NCI-H1694 treated with DMSO at 0.1 percent for 48 hours (cell line): ENCODE measurements around the gene PHAF1.

Experiments used
- DNase-seq: peaks from one replicate; lab custom pipeline; 2025; lab: John Stamatoyannopoulos, UW

Gene PHAF1

DNA sequence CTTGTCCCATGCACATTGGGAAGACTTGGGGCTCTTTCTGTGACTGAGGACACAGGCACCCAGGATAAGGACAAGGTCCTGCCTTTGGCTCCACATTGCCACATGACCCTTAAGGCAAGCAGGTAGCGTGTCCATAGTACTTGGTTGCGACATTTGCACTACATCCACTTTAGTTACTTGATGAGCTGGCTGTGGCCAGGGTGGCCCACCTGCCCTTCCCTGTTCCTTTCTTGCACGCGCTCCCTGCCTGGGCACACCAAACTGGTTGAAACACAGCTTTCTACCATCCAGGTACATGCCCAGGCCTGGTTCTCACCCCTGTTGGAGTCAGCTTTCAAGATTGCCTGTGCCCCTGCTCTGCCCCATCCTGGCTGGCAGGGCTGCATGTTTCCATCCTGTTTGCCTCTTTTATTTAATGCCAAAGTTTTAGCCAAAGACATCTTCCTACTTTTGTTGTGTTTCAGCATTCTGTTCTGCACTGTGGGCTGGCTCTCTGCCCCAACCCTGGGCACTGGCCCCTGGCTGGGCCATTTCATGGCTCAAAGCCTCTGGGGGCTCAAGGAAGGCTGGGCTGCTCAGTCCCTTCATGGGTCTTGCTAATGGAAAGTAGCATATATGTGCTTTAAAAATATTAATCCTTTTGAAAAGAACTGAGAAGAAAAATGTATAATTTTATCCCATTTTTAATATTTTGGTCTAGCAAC is 37.8 kb downstream of the PHAF1 start:
- DNase-seq = no peak

DNA sequence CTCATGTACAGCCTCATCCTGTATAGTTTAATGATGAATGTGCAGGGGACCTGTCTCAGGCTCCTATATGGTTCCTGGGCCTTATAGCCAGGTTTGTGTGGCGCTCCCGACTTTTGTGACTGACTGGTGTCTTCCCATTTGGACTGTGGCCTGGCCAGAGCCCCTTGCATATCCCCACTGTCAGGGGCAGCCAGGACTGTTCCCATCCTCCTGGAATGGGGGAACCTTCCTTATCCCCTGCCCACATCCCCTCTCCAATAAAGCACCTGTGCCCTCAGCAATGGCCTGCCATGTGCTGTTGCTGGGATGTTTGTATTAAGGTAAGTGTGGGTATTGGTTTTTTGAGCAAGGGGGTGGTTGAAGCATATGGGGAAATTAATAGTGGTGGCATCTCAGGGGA is 38.5 kb downstream of the PHAF1 start:
- DNase-seq = no peak

DNA sequence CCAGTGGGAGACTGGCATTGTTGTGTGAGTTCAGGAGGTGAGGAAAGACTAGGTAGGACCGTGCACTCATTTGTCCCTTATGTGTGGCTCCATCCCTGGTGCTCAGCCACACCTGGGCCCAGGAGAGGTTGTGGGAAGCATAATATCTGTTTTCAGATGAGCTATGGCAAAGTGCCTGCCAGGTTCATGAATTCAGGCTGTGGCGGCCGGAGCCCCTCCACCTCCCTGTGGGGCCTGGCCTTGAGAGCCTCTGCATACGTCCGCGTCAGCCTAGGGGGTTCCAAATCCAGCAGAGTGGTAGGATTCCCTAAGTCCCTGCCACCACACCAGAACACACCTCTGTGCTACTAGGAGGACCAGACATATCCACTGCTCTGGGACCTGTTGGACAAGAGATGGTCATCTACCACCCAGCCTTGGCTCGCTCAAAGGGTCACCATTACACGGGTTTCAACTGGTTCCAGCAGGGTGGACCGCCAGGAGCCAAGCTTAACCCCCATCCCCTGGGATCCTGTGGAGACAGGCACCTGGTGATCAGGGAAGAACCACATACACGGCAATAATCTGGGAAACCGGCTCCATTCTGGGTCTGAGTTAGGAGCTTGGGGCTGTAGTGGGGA is 39.0 kb downstream of the PHAF1 start:
- no peak for DNase-seq

- DNase-seq = no peak
Observed at GRCh38 chr16:67149276-67150046, 39.7 kb downstream of the PHAF1 start.

GRCh38 chr16:67150047-67150832 is 40.5 kb downstream of the PHAF1 start:
- DNase-seq = peak; percentile 27

GRCh38 chr16:67150833-67151396 is 41.2 kb downstream of the PHAF1 start, which contains the start of gene B3GNT9:
TSS of gene B3GNT9 (minus strand) at chr16:67150998. CDS start at chr16:67150485, 513 bp downstream.
- peak; percentile 78 for DNase-seq

GRCh38 chr16:67151431-67152097 is 41.8 kb downstream of the PHAF1 start:
- DNase-seq = no peak

- no peak for DNase-seq
Observed at GRCh38 chr16:67154578-67155294, 45.0 kb downstream of the PHAF1 start.

- DNase-seq = peak; percentile 36
Observed at GRCh38 chr16:67155295-67156142, 45.8 kb downstream of the PHAF1 start.

DNA sequence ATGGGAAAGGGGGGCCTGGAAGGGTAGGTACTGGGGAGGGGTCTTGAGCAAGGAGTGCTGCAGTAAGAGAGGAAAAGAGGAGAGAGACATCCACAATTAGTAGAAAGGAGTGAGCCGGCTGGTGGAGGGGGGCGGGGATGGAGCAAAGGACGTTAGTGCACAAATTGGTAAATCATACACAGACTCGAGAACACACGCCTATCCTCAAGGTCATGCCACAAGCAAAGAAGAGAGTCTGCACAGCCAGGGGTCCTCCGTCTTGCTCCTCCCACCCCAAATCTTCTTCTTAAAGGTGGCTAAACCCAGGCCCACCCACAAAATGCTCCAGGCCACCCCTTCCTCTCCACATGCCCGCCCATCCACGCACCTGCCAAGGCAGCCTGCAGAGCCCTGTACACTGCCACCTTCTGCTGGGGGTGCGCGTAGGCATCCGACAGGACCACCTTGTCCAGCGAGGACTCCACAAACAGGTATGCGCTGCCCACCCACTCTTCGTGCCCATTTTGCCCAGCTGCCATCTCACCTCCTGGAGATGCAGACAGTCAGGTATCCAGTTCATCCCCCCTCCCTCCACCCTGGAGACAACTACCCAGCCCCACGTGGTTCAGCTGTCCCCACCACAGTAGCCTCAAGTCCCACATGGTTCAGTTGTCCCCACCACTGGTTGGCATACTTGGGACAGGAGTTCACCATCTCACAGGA is 46.6 kb downstream of the PHAF1 start:
- no peak for DNase-seq

- DNase-seq = no peak
Observed at GRCh38 chr16:67157106-67157748, 47.5 kb downstream of the PHAF1 start.

- no peak for DNase-seq
Observed at GRCh38 chr16:67157892-67158635, 48.3 kb downstream of the PHAF1 start.

DNA sequence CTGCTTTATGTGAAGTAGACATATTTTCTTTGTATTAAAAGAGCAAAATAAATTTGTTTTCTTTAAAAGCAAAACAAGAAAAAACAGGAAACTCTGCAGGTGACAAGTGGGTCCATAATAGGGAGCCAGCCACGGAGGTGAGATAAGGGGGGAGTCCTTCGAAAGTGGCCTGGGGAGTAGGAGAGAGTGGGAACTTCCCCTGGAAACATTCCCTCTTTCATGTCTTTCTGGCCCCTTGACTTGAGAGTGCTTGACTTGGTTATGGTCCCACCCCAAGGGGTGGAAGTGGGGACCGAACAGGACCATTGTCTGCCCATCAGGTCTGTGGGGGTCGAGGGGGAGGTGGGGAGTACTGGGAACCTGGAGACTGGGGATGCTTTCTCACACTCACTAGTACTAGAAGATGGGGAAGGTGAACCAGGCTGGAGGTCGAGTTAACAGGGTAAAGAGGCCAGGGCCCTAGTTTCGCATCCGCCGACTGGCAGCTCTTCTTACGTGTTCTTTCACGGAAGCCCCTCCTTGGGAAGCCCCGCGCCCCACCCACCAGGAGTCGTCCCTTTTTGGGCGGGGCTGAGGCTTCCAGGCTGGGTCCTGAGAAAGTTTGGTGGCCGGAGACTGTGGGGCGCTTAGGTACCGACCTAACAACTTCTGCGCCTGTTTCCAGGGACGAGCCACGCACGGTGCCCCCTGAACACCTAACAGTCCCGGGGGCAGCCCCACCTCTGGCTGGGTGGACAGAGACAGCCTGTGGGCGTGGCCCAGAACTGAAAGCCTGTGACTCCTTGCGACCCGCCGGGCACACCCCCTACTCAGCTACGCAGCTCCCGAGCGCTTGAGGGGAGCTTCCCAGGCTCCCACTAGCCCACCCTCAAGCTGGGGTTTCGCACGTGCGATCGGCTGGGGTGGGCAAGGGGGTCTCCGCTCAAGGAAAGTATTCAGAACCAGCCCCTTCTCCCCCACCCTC is 49.2 kb downstream of the PHAF1 start:
- no peak for DNase-seq

DNA sequence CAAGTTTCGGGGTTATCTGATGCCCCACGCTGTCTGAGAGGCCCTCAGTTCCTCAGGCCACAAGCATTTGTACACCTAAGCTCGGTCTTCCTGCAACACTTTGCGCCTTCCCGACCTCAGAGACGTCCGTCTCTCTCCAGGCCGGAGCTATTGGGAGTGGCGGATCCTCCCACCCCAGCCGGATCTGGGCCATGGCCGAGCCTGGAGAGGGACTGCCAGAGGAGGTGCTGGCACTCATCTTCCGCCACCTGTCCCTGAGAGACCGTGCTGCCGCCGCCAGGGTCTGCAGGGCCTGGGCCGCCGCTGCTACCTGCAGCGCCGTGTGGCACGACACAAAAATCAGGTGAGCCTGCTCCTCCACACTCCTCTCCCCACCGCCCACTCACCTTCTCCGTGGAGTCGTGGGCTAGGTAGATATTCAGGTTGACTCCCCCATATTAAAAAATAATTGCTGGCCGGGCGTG is 51.9 kb downstream of the PHAF1 start:
- DNase-seq = no peak

DNA sequence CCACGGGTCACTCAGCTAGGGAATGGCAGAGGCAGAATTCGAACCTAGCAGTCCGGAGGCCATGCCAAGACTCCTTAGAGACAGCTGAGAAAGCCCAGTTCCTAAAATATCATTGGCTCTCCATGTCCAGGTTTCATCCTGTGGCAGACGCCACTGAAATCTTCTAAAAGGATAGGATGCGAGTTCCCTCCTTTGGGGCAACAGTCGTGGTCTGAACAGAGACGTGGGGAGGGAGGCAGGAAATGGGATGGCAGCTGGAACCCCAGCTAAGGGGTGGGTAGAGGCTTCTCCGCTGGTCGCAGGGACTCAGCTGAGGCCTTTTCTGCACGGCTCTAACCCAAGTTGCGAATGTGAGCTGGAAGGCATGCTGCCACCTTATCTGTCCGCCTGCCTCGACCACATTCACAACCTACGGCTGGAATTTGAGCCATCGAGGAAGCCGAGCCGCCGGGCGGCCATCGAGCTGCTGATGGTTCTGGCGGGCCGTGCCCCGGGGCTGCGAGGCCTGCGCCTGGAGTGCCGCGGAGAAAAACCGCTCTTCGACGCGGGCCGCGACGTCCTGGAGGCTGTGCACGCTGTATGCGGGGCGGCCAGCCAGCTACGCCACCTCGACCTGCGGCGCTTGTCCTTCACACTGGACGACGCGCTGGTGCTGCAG is 52.9 kb downstream of the PHAF1 start:
- no peak for DNase-seq
